DND-41 (cell line): ENCODE results near the gene UBA7.

Experiments used
- CTCF ChIP-seq: IDR thresholded peaks from 2 replicates; pipeline ENCODE4 v1.5.1; 2012; ENCODE audit warnings: borderline replicate concordance, low read length, moderate library complexity, mild to moderate bottlenecking; ENCODE audit not compliant: poor library complexity, severe bottlenecking; ENCODE audit errors: extremely low read depth
- EZH2 ChIP-seq: IDR thresholded peaks from 3 replicates; pipeline ENCODE4 v1.6.1; 2012; ENCODE audit warnings: borderline replicate concordance, low read depth, mild to moderate bottlenecking, moderate library complexity, low read length, inconsistent platforms; ENCODE audit not compliant: severe bottlenecking

GRCh38 chr3:49794431-49794830 is 19.3 kb downstream of the UBA7 start:
- no peak for TF ChIP-seq EZH2
- TF ChIP-seq CTCF, result no peak
